ENCODE data around the gene ASIC4. TPM values are rescaled to one million over a fixed set of nuclear protein-coding genes. Genes with fewer than 3 reads are reported as not detected.

ASIC4 gene
- total RNA-seq, 1 experiment from 2014 or later, result not detected

DNA sequence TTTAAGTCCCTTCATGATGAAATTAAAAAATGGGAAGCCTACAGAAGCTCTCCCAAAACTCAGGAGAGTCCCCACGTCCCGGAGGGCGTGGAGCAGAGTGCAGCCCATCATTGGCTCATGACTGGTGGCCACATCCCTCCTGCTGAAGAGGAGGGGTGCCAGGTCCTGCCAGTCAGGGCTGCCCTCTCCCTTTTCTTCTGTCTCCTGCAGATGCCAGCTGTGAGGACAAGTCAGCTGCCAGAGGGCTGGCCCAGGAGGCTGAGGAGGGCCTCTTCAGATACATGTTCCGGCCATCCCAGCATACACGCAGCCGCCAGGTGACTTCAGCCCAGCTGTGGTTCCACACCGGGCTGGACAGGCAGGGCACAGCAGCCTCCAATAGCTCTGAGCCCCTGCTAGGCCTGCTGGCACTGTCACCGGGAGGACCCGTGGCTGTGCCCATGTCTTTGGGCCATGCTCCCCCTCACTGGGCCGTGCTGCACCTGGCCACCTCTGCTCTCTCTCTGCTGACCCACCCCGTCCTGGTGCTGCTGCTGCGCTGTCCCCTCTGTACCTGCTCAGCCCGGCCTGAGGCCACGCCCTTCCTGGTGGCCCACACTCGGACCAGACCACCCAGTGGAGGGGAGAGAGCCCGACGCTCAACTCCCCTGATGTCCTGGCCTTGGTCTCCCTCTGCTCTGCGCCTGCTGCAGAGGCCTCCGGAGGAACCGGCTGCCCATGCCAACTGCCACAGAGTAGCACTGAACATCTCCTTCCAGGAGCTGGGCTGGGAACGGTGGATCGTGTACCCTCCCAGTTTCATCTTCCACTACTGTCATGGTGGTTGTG, 60.4 kb downstream of the ASIC4 start:
- no TSS peak for BruUV-seq (replicated peaks)
- intact Hi-C loops (cut with micrococcal nuclease), result no loop called here
- Mint-ChIP-seq H3K27ac (ENCODE audit: low read depth, unreplicated experiment) (no peak overlapping the region), H3K4me3 (ENCODE audit: unreplicated experiment) (no peak overlapping the region), H3K36me3 (ENCODE audit: insufficient read depth, unreplicated experiment) (peaks cover 7% of the 10 kb centered on the region), H3K4me1 (ENCODE audit: insufficient read depth, unreplicated experiment) (peaks cover 14% of the 10 kb centered on the region), H3K9me3 (ENCODE audit: unreplicated experiment) (no peaks in the 10 kb centered on the region), H3K27me3 (ENCODE audit: insufficient read depth, unreplicated experiment) (no peaks in the 10 kb centered on the region)
- no peak for DNase-seq (ENCODE audit: unreplicated experiment)
- TF ChIP-seq, protein P1, sequence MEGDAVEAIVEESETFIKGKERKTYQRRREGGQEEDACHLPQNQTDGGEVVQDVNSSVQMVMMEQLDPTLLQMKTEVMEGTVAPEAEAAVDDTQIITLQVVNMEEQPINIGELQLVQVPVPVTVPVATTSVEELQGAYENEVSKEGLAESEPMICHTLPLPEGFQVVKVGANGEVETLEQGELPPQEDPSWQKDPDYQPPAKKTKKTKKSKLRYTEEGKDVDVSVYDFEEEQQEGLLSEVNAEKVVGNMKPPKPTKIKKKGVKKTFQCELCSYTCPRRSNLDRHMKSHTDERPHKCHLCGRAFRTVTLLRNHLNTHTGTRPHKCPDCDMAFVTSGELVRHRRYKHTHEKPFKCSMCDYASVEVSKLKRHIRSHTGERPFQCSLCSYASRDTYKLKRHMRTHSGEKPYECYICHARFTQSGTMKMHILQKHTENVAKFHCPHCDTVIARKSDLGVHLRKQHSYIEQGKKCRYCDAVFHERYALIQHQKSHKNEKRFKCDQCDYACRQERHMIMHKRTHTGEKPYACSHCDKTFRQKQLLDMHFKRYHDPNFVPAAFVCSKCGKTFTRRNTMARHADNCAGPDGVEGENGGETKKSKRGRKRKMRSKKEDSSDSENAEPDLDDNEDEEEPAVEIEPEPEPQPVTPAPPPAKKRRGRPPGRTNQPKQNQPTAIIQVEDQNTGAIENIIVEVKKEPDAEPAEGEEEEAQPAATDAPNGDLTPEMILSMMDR (IDR thresholded peaks at IDR 0.05; ENCODE audit: unreplicated experiment), result no peak
- POLR2A ChIA-PET, result interaction anchor here (0.9 to 1.7 kb wide), 2 partner anchors 9 to 23 kb away, joined by 3 to 8 read pairs; partner anchors contain the start of gene STK11IP
- CTCF ChIA-PET, result interaction anchor here (0.6 to 1.7 kb wide), 3 partner anchors 14 to 1303 kb away, joined by 3 to 6 read pairs (median 3); no protein-coding TSS in a partner anchor

DNA sequence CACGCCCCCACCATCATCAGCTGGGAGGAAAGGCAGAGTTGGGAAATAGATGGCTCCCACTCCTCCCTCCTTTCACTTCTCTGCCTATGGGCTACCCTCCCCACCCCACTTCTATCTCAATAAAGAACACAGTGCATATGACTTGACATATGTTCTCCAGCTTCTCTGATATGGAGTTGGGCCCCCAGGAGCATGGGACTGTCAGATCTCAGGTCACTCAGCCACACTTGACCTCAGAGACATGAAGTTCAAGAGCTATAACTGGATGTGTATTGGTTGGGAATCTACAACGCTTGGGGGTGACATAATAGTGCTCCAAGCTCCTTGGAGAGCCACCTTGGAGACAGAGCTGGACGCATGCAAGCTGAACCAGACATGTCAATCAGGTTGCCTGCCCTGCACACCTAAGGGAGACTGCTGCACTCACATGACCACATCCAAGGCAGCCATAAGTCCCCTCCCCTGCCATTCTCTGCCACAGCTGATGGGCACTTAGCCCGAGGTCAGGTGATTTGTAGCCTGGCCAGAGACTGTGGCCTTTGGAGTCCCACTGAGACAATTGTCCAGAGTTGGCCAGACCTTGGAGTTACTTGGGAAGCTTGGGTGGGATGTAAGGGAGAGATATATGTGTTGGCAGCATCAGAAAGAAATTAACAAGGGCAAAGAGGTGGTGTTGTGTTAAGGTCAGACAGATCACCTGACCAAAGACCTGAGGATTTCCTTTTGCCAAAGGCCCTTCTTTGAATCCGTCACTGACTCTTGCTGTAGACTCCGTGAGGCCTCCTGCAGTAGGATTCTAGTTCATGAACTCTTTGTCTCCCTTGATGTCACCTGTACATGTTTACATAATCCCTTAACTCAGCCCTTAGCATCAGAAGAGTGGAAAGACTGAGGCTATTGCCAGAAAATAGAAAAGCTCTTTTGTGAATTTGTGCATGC, 61.6 kb downstream of the ASIC4 start:
- ChIA-PET CTCF (interaction anchor here (0.6 to 1.5 kb wide), 3 partner anchors 15 to 27 kb away, joined by 3 to 4 read pairs (median 3); no protein-coding TSS in a partner anchor), POLR2A (no interaction called here)
- H3K4me1 Mint-ChIP-seq (ENCODE audit: insufficient read depth, unreplicated experiment), result peaks cover 14% of the 10 kb centered on the region
- no peak overlapping the region for H3K4me3 Mint-ChIP-seq (ENCODE audit: unreplicated experiment)
- TF ChIP-seq, protein P1 (IDR thresholded peaks at IDR 0.05; ENCODE audit: unreplicated experiment), result no peak
- no peaks in the 10 kb centered on the region for H3K9me3 Mint-ChIP-seq (ENCODE audit: unreplicated experiment)
- no peaks in the 10 kb centered on the region for H3K27me3 Mint-ChIP-seq (ENCODE audit: insufficient read depth, unreplicated experiment)
- intact Hi-C loops (cut with micrococcal nuclease), result no loop called here
- no peak for DNase-seq (ENCODE audit: unreplicated experiment)
- no peak overlapping the region for H3K27ac Mint-ChIP-seq (ENCODE audit: low read depth, unreplicated experiment)
- H3K36me3 Mint-ChIP-seq (ENCODE audit: insufficient read depth, unreplicated experiment), result peaks cover 7% of the 10 kb centered on the region
- BruUV-seq (replicated peaks), result no TSS peak

DNA sequence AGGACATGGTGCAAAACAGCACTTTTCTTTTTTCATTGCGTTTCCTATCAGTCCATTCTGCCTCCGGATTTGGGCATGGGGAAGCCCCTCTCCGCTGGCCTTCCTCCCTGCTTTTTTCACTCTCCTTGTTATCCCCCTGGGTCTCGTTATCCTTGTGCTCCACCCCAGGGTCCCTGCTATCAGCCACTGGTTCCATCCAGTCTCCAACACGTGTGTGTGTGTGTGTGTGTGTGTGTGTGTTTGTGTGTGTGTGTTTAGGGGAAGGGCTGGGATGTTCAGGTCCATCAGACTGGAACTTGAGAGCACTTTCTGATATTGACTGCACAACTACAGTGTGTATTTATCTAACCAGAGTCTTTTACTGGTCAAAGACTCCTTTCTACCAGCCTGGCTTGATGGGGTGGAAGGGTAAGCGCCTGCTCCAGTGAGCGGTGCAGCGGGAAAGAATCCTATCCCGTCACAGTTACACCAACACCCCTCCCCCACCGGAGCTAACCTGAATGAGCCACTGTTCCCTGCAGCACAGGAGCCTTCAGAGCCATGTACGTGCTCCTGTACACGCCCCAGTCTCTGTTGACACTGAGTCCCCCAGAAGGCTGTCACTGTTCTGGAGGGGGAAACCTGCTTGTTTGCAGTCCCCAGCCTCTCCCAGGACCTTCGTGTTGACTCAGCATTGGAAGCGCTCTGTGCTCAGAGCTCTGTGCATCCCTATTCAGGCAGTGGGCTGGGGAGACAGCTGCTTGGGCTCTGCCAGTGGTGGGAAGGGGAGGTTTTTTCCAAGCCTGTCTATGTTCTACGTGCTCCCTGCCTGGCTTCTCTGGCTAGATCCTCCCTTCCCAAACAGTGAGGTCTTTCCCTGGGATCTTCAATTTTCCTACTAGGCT, 62.5 kb downstream of the ASIC4 start:
- no peak overlapping the region for H3K27ac Mint-ChIP-seq (ENCODE audit: low read depth, unreplicated experiment)
- intact Hi-C loops (cut with micrococcal nuclease), result no loop called here
- H3K36me3 Mint-ChIP-seq (ENCODE audit: insufficient read depth, unreplicated experiment), result peaks cover 5% of the 10 kb centered on the region
- H3K27me3 Mint-ChIP-seq (ENCODE audit: insufficient read depth, unreplicated experiment), result no peaks in the 10 kb centered on the region
- H3K4me3 Mint-ChIP-seq (ENCODE audit: unreplicated experiment), result no peak overlapping the region
- ChIA-PET POLR2A (interaction anchor here (1.2 to 1.4 kb wide), 2 partner anchors 9 to 17 kb away, joined by 3 to 4 read pairs; no protein-coding TSS in a partner anchor), CTCF (interaction anchor here (0.7 to 1.5 kb wide), 2 partner anchors 16 to 916 kb away, joined by 3 read pairs; no protein-coding TSS in a partner anchor)
- DNase-seq (ENCODE audit: unreplicated experiment), result no peak
- TF ChIP-seq, protein P1 (IDR thresholded peaks at IDR 0.05; ENCODE audit: unreplicated experiment), result no peak
- BruUV-seq (replicated peaks), result no TSS peak
- no peaks in the 10 kb centered on the region for H3K9me3 Mint-ChIP-seq (ENCODE audit: unreplicated experiment)
- peaks cover 12% of the 10 kb centered on the region for H3K4me1 Mint-ChIP-seq (ENCODE audit: insufficient read depth, unreplicated experiment)
